HL-60 (cell line): ENCODE measurements around the gene RFWD3.

ENCODE experiments used
- POLR2AphosphoS5 ChIP-seq: IDR thresholded peaks from 2 replicates; pipeline ENCODE4 v1.6.1; 2012; ENCODE audit warnings: low read depth
- TF ChIP-seq, protein P1 (sequence below): IDR thresholded peaks from one replicate; pipeline ENCODE4 v1.5.1; 2011; ENCODE audit warnings: low read length, control low read depth, inconsistent platforms; ENCODE audit not compliant: insufficient read depth
- TF ChIP-seq, protein P2 (sequence below): IDR thresholded peaks from 2 replicates; pipeline ENCODE4 v1.6.1; 2012; ENCODE audit warnings: low read depth; ENCODE audit not compliant: insufficient replicate concordance

- TF ChIP-seq, protein P1, sequence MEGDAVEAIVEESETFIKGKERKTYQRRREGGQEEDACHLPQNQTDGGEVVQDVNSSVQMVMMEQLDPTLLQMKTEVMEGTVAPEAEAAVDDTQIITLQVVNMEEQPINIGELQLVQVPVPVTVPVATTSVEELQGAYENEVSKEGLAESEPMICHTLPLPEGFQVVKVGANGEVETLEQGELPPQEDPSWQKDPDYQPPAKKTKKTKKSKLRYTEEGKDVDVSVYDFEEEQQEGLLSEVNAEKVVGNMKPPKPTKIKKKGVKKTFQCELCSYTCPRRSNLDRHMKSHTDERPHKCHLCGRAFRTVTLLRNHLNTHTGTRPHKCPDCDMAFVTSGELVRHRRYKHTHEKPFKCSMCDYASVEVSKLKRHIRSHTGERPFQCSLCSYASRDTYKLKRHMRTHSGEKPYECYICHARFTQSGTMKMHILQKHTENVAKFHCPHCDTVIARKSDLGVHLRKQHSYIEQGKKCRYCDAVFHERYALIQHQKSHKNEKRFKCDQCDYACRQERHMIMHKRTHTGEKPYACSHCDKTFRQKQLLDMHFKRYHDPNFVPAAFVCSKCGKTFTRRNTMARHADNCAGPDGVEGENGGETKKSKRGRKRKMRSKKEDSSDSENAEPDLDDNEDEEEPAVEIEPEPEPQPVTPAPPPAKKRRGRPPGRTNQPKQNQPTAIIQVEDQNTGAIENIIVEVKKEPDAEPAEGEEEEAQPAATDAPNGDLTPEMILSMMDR, result no peak
- TF ChIP-seq, protein P2, sequence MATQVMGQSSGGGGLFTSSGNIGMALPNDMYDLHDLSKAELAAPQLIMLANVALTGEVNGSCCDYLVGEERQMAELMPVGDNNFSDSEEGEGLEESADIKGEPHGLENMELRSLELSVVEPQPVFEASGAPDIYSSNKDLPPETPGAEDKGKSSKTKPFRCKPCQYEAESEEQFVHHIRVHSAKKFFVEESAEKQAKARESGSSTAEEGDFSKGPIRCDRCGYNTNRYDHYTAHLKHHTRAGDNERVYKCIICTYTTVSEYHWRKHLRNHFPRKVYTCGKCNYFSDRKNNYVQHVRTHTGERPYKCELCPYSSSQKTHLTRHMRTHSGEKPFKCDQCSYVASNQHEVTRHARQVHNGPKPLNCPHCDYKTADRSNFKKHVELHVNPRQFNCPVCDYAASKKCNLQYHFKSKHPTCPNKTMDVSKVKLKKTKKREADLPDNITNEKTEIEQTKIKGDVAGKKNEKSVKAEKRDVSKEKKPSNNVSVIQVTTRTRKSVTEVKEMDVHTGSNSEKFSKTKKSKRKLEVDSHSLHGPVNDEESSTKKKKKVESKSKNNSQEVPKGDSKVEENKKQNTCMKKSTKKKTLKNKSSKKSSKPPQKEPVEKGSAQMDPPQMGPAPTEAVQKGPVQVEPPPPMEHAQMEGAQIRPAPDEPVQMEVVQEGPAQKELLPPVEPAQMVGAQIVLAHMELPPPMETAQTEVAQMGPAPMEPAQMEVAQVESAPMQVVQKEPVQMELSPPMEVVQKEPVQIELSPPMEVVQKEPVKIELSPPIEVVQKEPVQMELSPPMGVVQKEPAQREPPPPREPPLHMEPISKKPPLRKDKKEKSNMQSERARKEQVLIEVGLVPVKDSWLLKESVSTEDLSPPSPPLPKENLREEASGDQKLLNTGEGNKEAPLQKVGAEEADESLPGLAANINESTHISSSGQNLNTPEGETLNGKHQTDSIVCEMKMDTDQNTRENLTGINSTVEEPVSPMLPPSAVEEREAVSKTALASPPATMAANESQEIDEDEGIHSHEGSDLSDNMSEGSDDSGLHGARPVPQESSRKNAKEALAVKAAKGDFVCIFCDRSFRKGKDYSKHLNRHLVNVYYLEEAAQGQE, result no peak
- no peak for TF ChIP-seq POLR2AphosphoS5
Observed at GRCh38 chr16:74682556-74682955, 15.9 kb upstream of the RFWD3 start.
